ENCODE measurements around the gene ISOC2.
"Not testable (repeated sequence)": the region's sequence is repeated elsewhere in the genome, so short reads cannot be mapped to it uniquely, and the experiment has no call there.

The ISOC2 gene

GRCh38 chr19:55433292-55433691 lies 28.1 kb downstream of the ISOC2 start:
- H3K4me3 ChIP-seq (ENCODE audit: low read depth, low read length), result no peak overlapping the region
- no peak for DNase-seq (ENCODE audit: low read depth, low spot score)
- TF ChIP-seq CTCF (IDR thresholded peaks at IDR 0.05; ENCODE audit: low read depth, low read length), result no peak
- in situ Hi-C loops (cut with HindIII; ENCODE audit: low sequenced_read_pairs), result no loop called here

GRCh38 chr19:55432241-55432959 lies 29.0 kb downstream of the ISOC2 start:
- TF ChIP-seq CTCF (IDR thresholded peaks at IDR 0.05; ENCODE audit: low read depth, low read length), result no peak
- no peak for DNase-seq (ENCODE audit: low read depth, low spot score)
- in situ Hi-C loops (cut with HindIII; ENCODE audit: low sequenced_read_pairs), result no loop called here
- no peak overlapping the region for H3K4me3 ChIP-seq (ENCODE audit: low read depth, low read length)

- DNase-seq (ENCODE audit: low read depth, low spot score), result no peak
- H3K4me3 ChIP-seq (ENCODE audit: low read depth, low read length), result no peak overlapping the region
- no peak for TF ChIP-seq CTCF (IDR thresholded peaks at IDR 0.05; ENCODE audit: low read depth, low read length)
- in situ Hi-C loops (cut with HindIII; ENCODE audit: low sequenced_read_pairs), result no loop called here
Observed at GRCh38 chr19:55431183-55431582, 30.3 kb downstream of the ISOC2 start.

GRCh38 chr19:55426042-55426441 lies 35.4 kb downstream of the ISOC2 start:
- DNase-seq (ENCODE audit: low read depth, low spot score), result no peak
- in situ Hi-C loops (cut with HindIII; ENCODE audit: low sequenced_read_pairs), result no loop called here
- TF ChIP-seq CTCF (IDR thresholded peaks at IDR 0.05; ENCODE audit: low read depth, low read length), result no peak
- H3K4me3 ChIP-seq (ENCODE audit: low read depth, low read length), result no peak overlapping the region

GRCh38 chr19:55424518-55424917 lies 36.9 kb downstream of the ISOC2 start:
- H3K4me3 ChIP-seq (ENCODE audit: low read depth, low read length), result no peak overlapping the region
- no peak for DNase-seq (ENCODE audit: low read depth, low spot score)
- in situ Hi-C loops (cut with HindIII; ENCODE audit: low sequenced_read_pairs), result no loop called here
- no peak for TF ChIP-seq CTCF (IDR thresholded peaks at IDR 0.05; ENCODE audit: low read depth, low read length)

GRCh38 chr19:55423225-55424005 lies 38.0 kb downstream of the ISOC2 start:
- in situ Hi-C loops (cut with HindIII; ENCODE audit: low sequenced_read_pairs), result no loop called here
- H3K4me3 ChIP-seq (ENCODE audit: low read depth, low read length), result no peak overlapping the region
- no peak for DNase-seq (ENCODE audit: low read depth, low spot score)
- TF ChIP-seq CTCF (IDR thresholded peaks at IDR 0.05; ENCODE audit: low read depth, low read length), result no peak

GRCh38 chr19:55421281-55421680 lies 40.2 kb downstream of the ISOC2 start:
- in situ Hi-C loops (cut with HindIII; ENCODE audit: low sequenced_read_pairs); DNase-seq (ENCODE audit: low read depth, low spot score); H3K4me3 ChIP-seq (ENCODE audit: low read depth, low read length): not testable (repeated sequence)
